ENCODE data around the gene COL6A3.

Gene COL6A3

DNA sequence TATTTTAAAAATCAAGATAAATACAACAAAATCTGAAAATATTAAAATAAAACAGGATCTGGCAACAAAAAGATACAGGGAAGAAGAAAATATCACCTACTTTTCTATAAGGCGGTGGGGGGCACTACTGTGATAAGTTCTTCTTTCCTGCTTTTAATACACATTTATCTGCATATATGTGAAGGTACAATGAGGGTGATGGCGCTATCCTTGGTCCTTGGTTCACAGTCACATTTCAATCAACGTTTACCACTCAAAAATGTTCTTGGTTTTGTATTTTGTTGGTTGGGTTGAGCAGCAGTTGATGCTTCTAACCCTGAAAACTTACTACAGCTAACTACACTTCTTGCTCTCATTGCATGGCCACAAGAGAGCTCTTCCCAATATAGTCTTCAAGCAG is 112.4 kb downstream of the COL6A3 start:
- no peak overlapping the region for H3K4me3 Mint-ChIP-seq
- H3K9me3 Mint-ChIP-seq = peaks cover 3% of the 10 kb centered on the region
- no peaks in the 10 kb centered on the region for H3K4me1 Mint-ChIP-seq
- no peaks in the 10 kb centered on the region for H3K36me3 Mint-ChIP-seq
- no peak overlapping the region for H3K27ac Mint-ChIP-seq
- H3K27me3 Mint-ChIP-seq = peaks cover 11% of the 10 kb centered on the region
- ATAC-seq = no peak

DNA sequence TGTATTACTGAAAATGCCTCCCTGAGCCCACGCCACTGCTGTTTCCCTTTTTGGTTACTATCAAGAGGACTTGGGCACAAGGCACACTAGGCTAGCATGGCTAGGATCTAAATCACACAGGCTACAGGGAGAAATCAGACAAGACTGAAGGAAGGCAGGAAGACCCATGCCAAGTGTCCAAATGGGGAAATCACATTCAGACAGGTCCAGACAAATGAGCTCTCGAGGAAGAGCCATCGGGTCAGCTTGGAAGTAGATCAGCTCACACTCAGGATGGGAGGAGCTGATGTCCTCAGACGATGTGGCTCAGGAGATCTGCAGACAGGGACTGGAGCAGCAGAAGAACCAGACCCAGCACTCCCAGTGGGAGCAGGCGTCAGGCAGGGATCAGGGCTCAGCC is 113.2 kb downstream of the COL6A3 start:
- no peak overlapping the region for H3K27ac Mint-ChIP-seq
- peaks cover 3% of the 10 kb centered on the region for H3K9me3 Mint-ChIP-seq
- no peaks in the 10 kb centered on the region for H3K4me1 Mint-ChIP-seq
- H3K4me3 Mint-ChIP-seq = no peak overlapping the region
- H3K27me3 Mint-ChIP-seq = peaks cover 11% of the 10 kb centered on the region
- no peak for ATAC-seq
- no peaks in the 10 kb centered on the region for H3K36me3 Mint-ChIP-seq

DNA sequence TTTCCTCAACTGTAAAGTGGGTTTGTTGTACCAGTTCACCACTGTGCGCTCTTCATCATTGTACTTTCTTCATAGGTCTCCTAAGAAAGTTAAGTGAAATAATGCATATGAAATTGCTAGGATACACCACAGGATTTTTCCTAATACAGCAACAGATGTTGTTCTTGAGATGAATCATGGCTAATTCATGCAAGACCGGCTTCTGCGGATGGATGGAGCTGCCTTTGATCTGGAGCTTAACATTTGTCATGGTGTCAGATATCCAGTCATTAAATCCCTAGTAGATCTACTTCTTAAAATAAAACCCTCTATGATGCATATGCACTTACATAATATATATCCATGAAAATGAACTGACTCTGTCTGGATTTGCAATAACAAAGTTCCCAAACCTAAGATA is 114.1 kb downstream of the COL6A3 start:
- Mint-ChIP-seq H3K27me3 (peaks cover 11% of the 10 kb centered on the region), H3K36me3 (no peaks in the 10 kb centered on the region), H3K9me3 (peaks cover 3% of the 10 kb centered on the region), H3K4me3 (no peak overlapping the region), H3K27ac (no peak overlapping the region), H3K4me1 (no peaks in the 10 kb centered on the region)
- ATAC-seq = no peak

DNA sequence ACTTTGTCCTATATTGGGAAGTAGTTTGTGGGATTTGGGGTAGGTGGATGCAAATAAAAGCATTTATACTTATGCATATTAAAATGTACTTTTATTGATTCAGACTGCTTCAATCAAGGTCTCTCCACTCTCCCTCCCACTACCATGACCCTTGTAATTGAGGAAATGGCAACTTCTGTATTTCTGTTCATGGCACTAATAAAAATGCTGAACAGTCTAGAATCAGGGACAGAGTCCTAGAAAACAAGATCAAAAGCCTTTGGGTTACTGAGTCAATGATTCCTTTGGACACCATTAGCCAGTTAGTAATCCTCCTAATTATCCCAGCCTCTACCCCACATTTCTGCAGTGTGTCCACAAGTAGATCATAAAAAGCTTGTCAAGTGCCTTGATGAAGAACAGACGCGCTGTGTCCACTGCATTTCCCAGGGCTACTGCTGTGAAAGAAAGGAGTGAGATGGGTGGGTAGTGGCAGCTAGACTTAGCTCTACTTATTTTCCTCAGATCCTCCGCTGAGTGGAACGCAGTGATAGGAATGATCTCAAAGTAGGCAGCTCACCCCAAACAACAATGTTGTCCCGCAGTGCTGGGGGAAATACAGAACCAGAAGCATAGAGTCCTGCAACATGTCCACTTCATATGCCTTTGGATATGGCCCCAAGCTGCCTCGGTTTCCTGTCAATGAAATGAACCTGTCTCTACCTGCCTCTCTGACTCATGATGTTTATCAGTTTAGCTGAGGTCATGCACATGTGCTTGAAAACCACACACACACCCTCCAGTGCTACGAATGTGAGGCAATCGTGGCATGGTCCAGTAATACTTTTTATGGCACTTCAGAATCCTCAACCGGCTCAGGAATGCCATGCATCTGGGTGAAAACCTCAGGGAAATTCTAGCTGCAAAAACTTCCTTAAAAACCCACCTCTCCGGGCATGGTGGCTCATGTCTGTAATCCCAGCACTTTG is 115.5 kb downstream of the COL6A3 start:
- no peak overlapping the region for H3K4me3 Mint-ChIP-seq
- H3K4me1 Mint-ChIP-seq = no peaks in the 10 kb centered on the region
- H3K9me3 Mint-ChIP-seq = peaks cover 3% of the 10 kb centered on the region
- no peak overlapping the region for H3K27ac Mint-ChIP-seq
- H3K27me3 Mint-ChIP-seq = peaks cover 11% of the 10 kb centered on the region
- no peak for ATAC-seq
- no peaks in the 10 kb centered on the region for H3K36me3 Mint-ChIP-seq

DNA sequence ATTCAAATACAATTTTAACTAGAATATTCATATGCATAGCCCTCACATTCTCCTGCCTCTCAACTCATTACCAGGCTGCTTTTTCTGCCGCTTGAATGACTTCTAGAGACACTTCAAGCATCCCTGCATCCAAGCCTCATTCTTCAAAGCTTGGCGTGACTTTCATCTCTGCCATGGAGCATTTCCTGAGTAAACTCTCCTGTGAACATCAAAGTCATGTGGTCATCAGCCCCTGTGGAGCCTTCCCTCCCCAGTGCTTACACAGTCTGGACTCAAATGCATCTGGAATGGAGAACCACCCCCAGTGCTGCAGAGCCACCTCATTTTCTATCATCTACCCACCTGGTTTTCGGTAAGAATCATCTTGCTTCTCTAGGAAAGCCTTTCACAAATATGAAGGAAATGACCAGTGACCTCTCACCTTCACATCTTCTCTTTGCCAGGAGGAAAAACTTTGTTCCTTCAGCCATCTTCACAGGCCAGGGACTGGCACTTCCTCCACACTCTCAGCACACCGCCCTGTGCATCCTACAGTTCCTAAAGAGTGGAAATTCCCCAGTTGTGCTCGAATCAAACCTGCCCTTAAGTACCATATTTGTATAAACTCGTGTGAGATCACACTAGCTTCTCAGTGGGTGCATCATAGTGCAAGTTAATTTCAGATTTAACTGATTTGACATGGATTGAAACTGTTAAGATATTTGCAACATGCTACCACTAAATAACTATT is 116.4 kb downstream of the COL6A3 start:
- ATAC-seq = no peak
- Mint-ChIP-seq H3K4me1 (no peaks in the 10 kb centered on the region), H3K27ac (no peak overlapping the region), H3K36me3 (no peaks in the 10 kb centered on the region), H3K27me3 (peaks cover 11% of the 10 kb centered on the region), H3K9me3 (peaks cover 3% of the 10 kb centered on the region), H3K4me3 (no peak overlapping the region)

DNA sequence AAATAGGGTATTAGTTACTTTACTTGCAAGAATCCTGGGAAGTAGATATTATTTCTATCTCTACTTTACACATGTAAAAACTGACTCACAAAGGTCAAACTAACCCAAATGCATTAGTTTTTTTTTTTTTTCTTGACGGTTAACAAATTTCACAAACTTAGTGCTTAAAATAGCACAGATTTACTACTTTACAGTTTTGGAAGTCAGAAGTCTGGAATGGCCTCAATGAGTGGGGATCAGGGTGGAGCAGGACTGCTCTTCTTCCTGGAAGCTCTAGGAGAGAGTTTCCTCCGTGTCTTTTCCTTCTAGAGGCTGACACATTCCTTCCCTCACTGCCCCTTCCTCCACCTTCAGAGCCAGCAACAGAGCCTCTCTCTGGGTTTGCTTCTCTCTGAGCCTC is 117.2 kb downstream of the COL6A3 start:
- H3K27ac Mint-ChIP-seq = no peak overlapping the region
- no peak overlapping the region for H3K4me3 Mint-ChIP-seq
- no peaks in the 10 kb centered on the region for H3K4me1 Mint-ChIP-seq
- H3K36me3 Mint-ChIP-seq = no peaks in the 10 kb centered on the region
- peaks cover 3% of the 10 kb centered on the region for H3K9me3 Mint-ChIP-seq
- H3K27me3 Mint-ChIP-seq = peaks cover 12% of the 10 kb centered on the region
- no peak for ATAC-seq

DNA sequence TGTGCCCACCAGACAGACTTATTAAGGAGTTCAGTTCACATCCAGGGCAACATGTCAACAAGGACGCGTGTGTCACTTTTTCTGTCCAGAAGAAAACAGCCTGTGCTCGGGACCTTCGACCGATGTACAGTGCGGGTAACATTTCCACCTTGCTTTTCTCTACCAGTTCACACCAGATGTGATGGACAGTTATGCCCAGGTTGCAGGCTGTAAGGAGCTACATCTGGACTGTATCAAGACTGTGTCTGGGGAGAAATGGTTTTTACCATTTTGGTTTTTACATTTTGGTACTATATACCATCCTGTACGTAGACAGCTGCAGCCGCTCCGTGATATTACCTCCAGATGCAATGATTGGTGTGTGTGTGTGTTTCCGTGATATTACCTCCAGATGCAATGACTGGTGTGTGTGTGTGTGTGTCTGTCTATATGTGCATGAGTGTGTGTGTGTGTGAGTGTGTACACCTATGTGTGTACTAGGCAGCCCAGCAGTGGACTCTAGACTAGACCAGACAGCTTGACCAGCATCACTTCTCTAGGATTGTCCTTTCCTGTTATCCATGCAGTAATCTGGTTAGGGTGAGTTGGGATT is 118.0 kb downstream of the COL6A3 start:
- Mint-ChIP-seq H3K27me3 (peaks cover 16% of the 10 kb centered on the region), H3K4me1 (peaks cover 7% of the 10 kb centered on the region), H3K4me3 (no peak overlapping the region), H3K9me3 (peaks cover 3% of the 10 kb centered on the region), H3K36me3 (no peaks in the 10 kb centered on the region), H3K27ac (no peak overlapping the region)
- ATAC-seq = no peak

DNA sequence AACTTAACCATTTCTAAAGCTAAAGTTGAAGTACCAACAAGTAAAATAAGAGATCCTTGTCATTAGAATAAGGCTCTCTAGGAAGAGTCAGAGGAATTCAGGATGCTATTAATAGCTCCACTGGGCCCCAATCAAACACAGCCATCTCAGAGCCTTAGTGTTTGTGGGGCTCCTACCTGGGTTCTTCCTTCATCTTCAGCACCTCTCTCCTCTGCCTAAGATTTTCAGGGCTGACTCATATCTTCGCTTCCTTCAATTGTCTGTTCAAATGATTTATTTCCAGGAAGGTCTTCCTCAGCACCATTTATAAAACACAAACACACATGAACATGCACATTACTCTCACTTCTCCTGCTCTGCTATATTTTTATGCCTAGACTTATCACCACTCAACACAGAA is 119.5 kb downstream of the COL6A3 start:
- Mint-ChIP-seq H3K4me3 (no peak overlapping the region), H3K4me1 (peaks cover 8% of the 10 kb centered on the region), H3K36me3 (no peaks in the 10 kb centered on the region), H3K27ac (no peak overlapping the region), H3K27me3 (peaks cover 18% of the 10 kb centered on the region), H3K9me3 (peaks cover 3% of the 10 kb centered on the region)
- ATAC-seq = no peak

DNA sequence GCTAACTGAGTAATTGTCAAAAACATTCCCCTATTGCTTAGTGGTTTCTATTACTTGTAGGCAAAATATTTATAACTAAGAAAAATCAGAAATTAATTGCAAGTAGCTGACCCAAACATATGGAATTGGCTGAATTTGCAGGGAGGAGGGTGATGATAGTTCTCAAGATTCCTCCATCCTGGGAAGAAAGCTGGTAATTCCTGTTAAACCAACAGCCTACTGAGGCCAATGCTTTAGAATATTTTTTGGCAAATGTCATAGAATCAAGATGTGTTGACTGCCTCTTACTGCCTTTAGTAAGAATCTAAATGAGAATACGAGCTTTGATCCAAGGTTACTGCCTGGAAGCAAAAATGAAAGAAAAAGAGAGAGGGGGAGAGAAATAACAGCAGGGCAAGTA is 120.0 kb downstream of the COL6A3 start:
- ATAC-seq = no peak
- peaks cover 19% of the 10 kb centered on the region for H3K27me3 Mint-ChIP-seq
- no peak overlapping the region for H3K27ac Mint-ChIP-seq
- H3K4me1 Mint-ChIP-seq = peaks cover 8% of the 10 kb centered on the region
- no peak overlapping the region for H3K4me3 Mint-ChIP-seq
- H3K9me3 Mint-ChIP-seq = peaks cover 3% of the 10 kb centered on the region
- no peaks in the 10 kb centered on the region for H3K36me3 Mint-ChIP-seq

DNA sequence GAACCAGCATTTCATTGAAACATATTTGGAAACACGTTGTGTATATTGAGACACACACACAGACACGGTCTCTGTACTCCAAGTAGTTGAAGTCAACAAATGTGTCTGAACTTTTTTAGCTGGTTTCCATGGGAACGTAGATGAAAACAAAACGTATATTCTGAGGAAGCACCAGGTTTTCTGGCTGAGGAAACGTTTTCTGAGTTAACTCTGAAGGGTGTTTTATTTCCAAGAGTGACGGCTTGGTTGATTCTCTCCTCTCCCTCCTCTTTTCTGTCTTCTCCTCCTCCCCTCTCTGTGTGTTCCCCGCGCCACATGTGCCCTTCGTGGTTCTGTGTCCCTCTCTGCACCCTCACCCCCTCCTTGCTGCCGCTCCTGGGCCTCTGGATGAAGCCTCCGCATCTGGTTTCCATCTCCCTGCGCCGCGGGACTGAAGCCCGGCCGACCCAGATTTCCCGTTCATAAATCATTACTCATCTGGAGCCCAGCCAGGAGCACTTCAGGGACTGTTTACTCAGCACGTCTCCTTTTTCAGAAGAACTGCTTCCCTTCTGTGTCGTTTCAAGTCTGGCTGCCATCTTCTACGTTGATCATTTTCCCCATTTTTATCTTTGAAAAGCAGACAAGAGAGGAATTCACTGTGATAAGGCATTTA is 122.7 kb downstream of the COL6A3 start:
- H3K4me1 Mint-ChIP-seq = peaks cover 8% of the 10 kb centered on the region
- peaks cover 27% of the 10 kb centered on the region for H3K27me3 Mint-ChIP-seq
- peaks cover 6% of the 10 kb centered on the region for H3K9me3 Mint-ChIP-seq
- H3K36me3 Mint-ChIP-seq = no peaks in the 10 kb centered on the region
- no peak for ATAC-seq
- H3K27ac Mint-ChIP-seq = no peak overlapping the region
- no peak overlapping the region for H3K4me3 Mint-ChIP-seq

DNA sequence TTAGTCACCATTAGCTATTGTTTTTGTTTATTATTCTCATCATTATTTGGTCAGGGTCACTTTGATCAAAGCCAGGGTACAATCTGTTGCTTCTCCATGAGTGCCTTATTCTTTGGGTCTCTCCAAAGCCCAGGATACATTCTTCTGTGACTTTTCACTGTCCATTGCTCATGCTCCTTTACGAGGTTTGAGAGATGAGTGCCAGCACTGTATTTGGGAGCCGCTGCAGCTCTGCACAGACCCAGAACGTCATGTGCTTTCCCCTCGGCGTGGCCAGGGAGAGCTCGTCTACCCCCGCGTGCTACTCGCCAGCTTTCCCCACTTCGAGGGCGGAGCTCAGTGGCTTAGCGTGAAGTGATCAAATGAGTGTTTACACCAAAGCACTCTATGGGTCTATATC is 123.7 kb downstream of the COL6A3 start:
- peaks cover 8% of the 10 kb centered on the region for H3K4me1 Mint-ChIP-seq
- peaks cover 6% of the 10 kb centered on the region for H3K9me3 Mint-ChIP-seq
- H3K4me3 Mint-ChIP-seq = no peak overlapping the region
- peaks cover 27% of the 10 kb centered on the region for H3K27me3 Mint-ChIP-seq
- ATAC-seq = no peak
- no peak overlapping the region for H3K27ac Mint-ChIP-seq
- H3K36me3 Mint-ChIP-seq = no peaks in the 10 kb centered on the region

DNA sequence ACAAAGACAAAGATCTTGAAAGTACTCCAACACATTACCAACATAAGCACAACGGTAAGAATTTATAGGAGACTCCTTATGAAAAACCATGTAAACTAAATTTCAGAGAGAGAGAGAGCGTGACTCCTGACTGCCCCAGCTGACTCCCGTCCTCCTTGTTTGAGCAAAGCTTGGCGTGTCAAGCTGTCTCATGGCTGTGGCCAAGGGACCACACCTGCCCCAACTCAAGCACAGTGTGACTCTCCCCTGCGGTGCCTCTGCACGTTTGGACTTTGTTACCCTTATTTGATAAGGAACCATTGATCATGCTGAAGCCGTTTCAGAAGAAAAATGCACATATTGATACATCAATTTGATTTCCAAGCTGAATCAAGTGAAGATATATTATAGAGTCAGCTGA is 124.8 kb downstream of the COL6A3 start:
- no peak overlapping the region for H3K27ac Mint-ChIP-seq
- peaks cover 27% of the 10 kb centered on the region for H3K27me3 Mint-ChIP-seq
- H3K4me1 Mint-ChIP-seq = peaks cover 8% of the 10 kb centered on the region
- ATAC-seq = no peak
- H3K36me3 Mint-ChIP-seq = no peaks in the 10 kb centered on the region
- peaks cover 6% of the 10 kb centered on the region for H3K9me3 Mint-ChIP-seq
- H3K4me3 Mint-ChIP-seq = no peak overlapping the region

DNA sequence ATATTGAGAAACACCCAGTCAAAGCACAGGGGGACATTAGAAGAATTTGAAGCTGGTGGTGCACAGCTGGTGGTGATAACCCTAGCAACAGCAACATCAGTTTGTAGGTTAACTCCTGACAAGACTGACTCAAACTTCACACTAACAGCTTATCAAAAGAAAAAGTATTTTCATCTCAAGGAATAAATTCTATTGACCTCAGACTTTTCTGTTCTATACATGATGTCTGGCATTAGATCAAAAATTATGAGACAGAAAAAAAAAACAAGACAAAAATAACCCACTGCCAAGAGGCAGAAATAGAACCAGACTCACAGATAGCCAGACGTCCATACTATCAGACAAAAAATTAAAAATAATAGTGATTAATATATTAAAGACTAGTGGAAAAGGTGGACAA is 126.1 kb downstream of the COL6A3 start:
- peaks cover 3% of the 10 kb centered on the region for H3K9me3 Mint-ChIP-seq
- H3K4me1 Mint-ChIP-seq = peaks cover 8% of the 10 kb centered on the region
- no peak overlapping the region for H3K27ac Mint-ChIP-seq
- ATAC-seq = no peak
- H3K27me3 Mint-ChIP-seq = peaks cover 27% of the 10 kb centered on the region
- H3K36me3 Mint-ChIP-seq = no peaks in the 10 kb centered on the region
- H3K4me3 Mint-ChIP-seq = no peak overlapping the region

DNA sequence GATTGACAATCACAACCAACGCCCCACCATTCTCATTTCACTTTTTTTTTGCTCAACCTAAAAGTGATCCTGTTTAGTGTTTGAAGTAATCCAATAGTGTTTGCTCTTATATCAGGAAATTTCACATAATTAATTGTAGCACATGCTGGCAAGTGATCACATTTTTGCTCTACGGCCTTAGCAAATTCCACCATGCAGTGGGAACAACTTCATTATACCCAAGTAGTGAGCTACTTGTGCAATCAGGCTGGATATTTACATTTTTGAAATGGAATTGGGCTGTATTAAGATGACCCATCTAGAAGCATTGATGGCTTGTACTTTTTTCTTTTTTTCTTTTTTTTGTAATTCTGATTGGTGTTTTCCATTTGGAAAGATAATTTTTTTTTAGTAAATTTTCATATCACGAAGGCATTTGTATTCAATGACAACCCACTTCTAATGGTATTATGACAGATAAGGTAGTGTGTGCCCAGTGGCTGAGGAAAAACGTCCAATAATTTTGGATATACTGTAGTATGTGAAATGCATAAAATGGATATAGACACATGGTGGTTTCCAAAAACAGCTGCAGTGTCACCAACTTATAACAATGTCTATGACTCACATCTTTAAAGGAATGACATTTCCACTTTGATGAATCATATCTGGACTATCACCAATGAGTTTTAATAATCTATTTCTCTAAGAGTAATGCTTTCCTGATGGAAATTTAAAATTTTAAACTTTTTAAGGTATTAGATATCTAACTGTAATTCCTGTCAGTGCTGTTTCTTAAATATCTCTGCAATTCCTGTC is 130.6 kb downstream of the COL6A3 start:
- Mint-ChIP-seq H3K4me1 (no peaks in the 10 kb centered on the region), H3K9me3 (peaks cover 6% of the 10 kb centered on the region), H3K4me3 (no peak overlapping the region), H3K27ac (no peak overlapping the region), H3K27me3 (peaks cover 9% of the 10 kb centered on the region), H3K36me3 (no peaks in the 10 kb centered on the region)
- ATAC-seq = no peak

Data from stimulated activated memory B cell treated with anti-CD40 and anti-IgM and Interleukin-4, amounts not matched to agents 10 μg/mL and 1 μg/mL and 100 μg/mL, for 72 hours (primary cell).